HG03432 (cell line): ENCODE measurements around the gene KCNG1.
"Not testable (repeated sequence)": the region's sequence is repeated elsewhere in the genome, so short reads cannot be mapped to it uniquely, and the experiment has no call there.

Experiments
- ATAC-seq: cut with Tn5 transposase; IDR thresholded peaks from one replicate; pipeline ENCODE4 v1.9.1; 2021; ENCODE audit warnings: mild to moderate bottlenecking, moderate library complexity; ENCODE audit not compliant: unreplicated experiment

The KCNG1 gene

GRCh38 chr20:50992336-50992732, 30.6 kb downstream of the KCNG1 start:
- ATAC-seq = no peak

GRCh38 chr20:50991076-50991475, 31.8 kb downstream of the KCNG1 start:
- no peak for ATAC-seq

GRCh38 chr20:50987493-50988210, 35.3 kb downstream of the KCNG1 start:
- peak; percentile 54 for ATAC-seq

GRCh38 chr20:50983321-50983720, 39.6 kb downstream of the KCNG1 start:
- no peak for ATAC-seq

GRCh38 chr20:50982363-50982762, 40.5 kb downstream of the KCNG1 start:
- no peak for ATAC-seq

- no peak for ATAC-seq
These were observed 41.2 kb downstream of the KCNG1 start for GRCh38 chr20:50981714-50982048.

GRCh38 chr20:50980851-50981713, 41.8 kb downstream of the KCNG1 start:
- no peak for ATAC-seq

- no peak for ATAC-seq
These were observed 42.7 kb downstream of the KCNG1 start for GRCh38 chr20:50980071-50980681.

- not testable (repeated sequence) for ATAC-seq
These were observed 44.4 kb downstream of the KCNG1 start for GRCh38 chr20:50978533-50978932.

- no peak for ATAC-seq
These were observed 45.6 kb downstream of the KCNG1 start for GRCh38 chr20:50977066-50978021.

GRCh38 chr20:50975701-50976330, 47.1 kb downstream of the KCNG1 start:
- ATAC-seq = no peak

GRCh38 chr20:50969912-50970311, 53.0 kb downstream of the KCNG1 start:
- no peak for ATAC-seq

- no peak for ATAC-seq
These were observed 53.5 kb downstream of the KCNG1 start for GRCh38 chr20:50969435-50969834.

GRCh38 chr20:50968289-50968688, 54.6 kb downstream of the KCNG1 start:
- ATAC-seq = no peak

GRCh38 chr20:50967586-50967985, 55.3 kb downstream of the KCNG1 start:
- ATAC-seq = no peak

GRCh38 chr20:50959543-50960126, 63.3 kb downstream of the KCNG1 start:
- ATAC-seq = no peak

GRCh38 chr20:50958615-50959542, 64.0 kb downstream of the KCNG1 start, which contains the start of gene MOCS3:
MOCS3 (plus strand) TSS chr20:50958818; CDS start chr20:50958843, 25 bp downstream.
- ATAC-seq = peak; percentile 71

GRCh38 chr20:50957798-50958614, 64.9 kb downstream of the KCNG1 start, which contains the start of gene DPM1:
DPM1 (minus strand) TSS chr20:50958532; CDS start chr20:50958523, 9 bp downstream.
- peak; percentile 82 for ATAC-seq
